GM23338 (cell line): ENCODE measurements around the gene ASTN1. TPM values are rescaled to one million over a fixed set of nuclear protein-coding genes. Genes with fewer than 3 reads are reported as not detected.

Experiments
- ATAC-seq: fragments of 200-7000 bp; cut with Tn5 transposase; 3 replicates; pipeline ENCODE4 v1.9.1; 2020
- DNase-seq: peaks from one replicate; pipeline ENCODE4 v3.0.0-alpha.2; 2015; ENCODE audit warnings: low spot score
- H2AFZ ChIP-seq: fragments of 200-600 bp; sonication (generic); 2 replicates; pipeline ENCODE4 v1.8.0; 2016; ENCODE audit warnings: antibody characterized with exemption, mild to moderate bottlenecking, moderate library complexity
- H3F3A ChIP-seq: fragments of 200-600 bp; sonication (generic); replicated peaks from 2 replicates; pipeline ENCODE4 v1.8.0; 2017; ENCODE audit warnings: antibody characterized with exemption, mixed run types, low read depth
- H3K27ac ChIP-seq: fragments of 200-600 bp; sonication (generic); 2 replicates; pipeline ENCODE4 v1.6.1; 2016; ENCODE audit warnings: low read depth
- H3K27me3 ChIP-seq: fragments of 200-600 bp; sonication (generic); 2 replicates; pipeline ENCODE4 v1.8.0; 2016; ENCODE audit warnings: mild to moderate bottlenecking, mixed run types, moderate library complexity; ENCODE audit not compliant: insufficient read depth
- H3K36me3 ChIP-seq: fragments of 200-600 bp; sonication (generic); 2 replicates; pipeline ENCODE4 v1.8.0; 2016; ENCODE audit warnings: mild to moderate bottlenecking; ENCODE audit not compliant: insufficient read depth
- H3K4me1 ChIP-seq: fragments of 200-600 bp; sonication (generic); 2 replicates; pipeline ENCODE4 v1.8.0; 2016; ENCODE audit warnings: mild to moderate bottlenecking, moderate library complexity; ENCODE audit not compliant: insufficient read depth
- H3K4me2 ChIP-seq: fragments of 200-600 bp; sonication (generic); 2 replicates; pipeline ENCODE4 v1.7.1; 2017; ENCODE audit warnings: mixed run types
- H3K4me3 ChIP-seq: fragments of 200-600 bp; sonication (generic); 2 replicates; pipeline ENCODE4 v1.6.1; 2016; ENCODE audit warnings: mixed run types
- H3K79me2 ChIP-seq: fragments of 200-600 bp; sonication (generic); replicated peaks from 2 replicates; pipeline ENCODE4 v1.8.0; 2017; ENCODE audit warnings: mild to moderate bottlenecking; ENCODE audit not compliant: insufficient read depth
- H3K9me2 ChIP-seq: fragments of 200-600 bp; sonication (generic); 2 replicates; pipeline ENCODE4 v1.8.0; 2017; ENCODE audit not compliant: insufficient read depth
- H4K20me1 ChIP-seq: fragments of 200-600 bp; sonication (generic); replicated peaks from 2 replicates; pipeline ENCODE4 v1.8.0; 2017; ENCODE audit warnings: mild to moderate bottlenecking; ENCODE audit not compliant: insufficient read depth
- H3K27ac Mint-ChIP-seq: 2 replicates; pipeline ENCODE4 v1.8.0; 2020; ENCODE audit warnings: inconsistent platforms, mild to moderate bottlenecking, moderate library complexity, mixed read lengths
- H3K27me3 Mint-ChIP-seq: 3 replicates; pipeline ENCODE4 v1.8.0; 2022; ENCODE audit warnings: low read depth, mild to moderate bottlenecking, moderate library complexity, mixed read lengths, inconsistent platforms; ENCODE audit not compliant: insufficient read depth, poor library complexity
- H3K36me3 Mint-ChIP-seq: 3 replicates; pipeline ENCODE4 v1.8.0; 2021; ENCODE audit warnings: low read depth, mild to moderate bottlenecking, inconsistent platforms, moderate library complexity, mixed read lengths
- H3K4me1 Mint-ChIP-seq: 3 replicates; pipeline ENCODE4 v1.8.0; 2020; ENCODE audit warnings: mild to moderate bottlenecking, inconsistent platforms, mixed read lengths
- H3K4me3 Mint-ChIP-seq: 3 replicates; pipeline ENCODE4 v1.8.0; 2021; ENCODE audit warnings: moderate library complexity, mild to moderate bottlenecking, inconsistent platforms, mixed read lengths
- H3K9me3 Mint-ChIP-seq: 3 replicates; pipeline ENCODE4 v1.8.0; 2020; ENCODE audit warnings: moderate library complexity, mild to moderate bottlenecking, inconsistent platforms, mixed read lengths
- CREB1 ChIP-seq: fragments of 250-450 bp; sonication (Bioruptor Pico); IDR thresholded peaks from 2 replicates; pipeline ENCODE4 v1.5.0; 2020; ENCODE audit warnings: low read depth, mild to moderate bottlenecking, moderate library complexity
- CTCF ChIP-seq, 2 experiments: fragments of 200-600 bp in 1 of 2; sonication (generic) in 1 of 2; conservative IDR thresholded peaks; 2 replicates each; pipeline versions ENCODE4 v1.5.1 to v1.6.1; 2016 to 2017; ENCODE audit warnings: antibody characterized with exemption in 2 of 2, low read depth in 2 of 2, mild to moderate bottlenecking in 2 of 2, moderate library complexity in 1 of 2
- ETS1 ChIP-seq: IDR thresholded peaks from 2 replicates; pipeline ENCODE4 v1.6.1; 2016; ENCODE audit warnings: antibody characterized with exemption
- EZH2 ChIP-seq: fragments of 200-600 bp; sonication (generic); IDR thresholded peaks from one replicate; pipeline ENCODE4 v1.8.0; 2017; ENCODE audit warnings: antibody characterized with exemption, mild to moderate bottlenecking, low read depth; ENCODE audit not compliant: unreplicated experiment
- EZH2phosphoT487 ChIP-seq: fragments of 200-600 bp; sonication (generic); IDR thresholded peaks from one replicate; pipeline ENCODE4 v1.8.1; 2018; ENCODE audit warnings: antibody characterized with exemption; ENCODE audit not compliant: unreplicated experiment
- POLR2AphosphoS5 ChIP-seq: IDR thresholded peaks from 2 replicates; pipeline ENCODE4 v1.6.1; 2016; ENCODE audit warnings: antibody characterized with exemption, low read depth
- REST ChIP-seq: IDR thresholded peaks from one replicate; pipeline ENCODE4 v1.6.1; 2018; ENCODE audit warnings: antibody characterized with exemption; ENCODE audit not compliant: unreplicated experiment
- STAT1 ChIP-seq: IDR thresholded peaks from one replicate; pipeline ENCODE4 v1.6.1; 2016; ENCODE audit warnings: antibody characterized with exemption; ENCODE audit not compliant: unreplicated experiment
- ZNF331 ChIP-seq: fragments of 250-450 bp; sonication (Bioruptor Pico); IDR thresholded peaks from 2 replicates; pipeline ENCODE4 v1.5.0; 2020; ENCODE audit warnings: low read depth, mild to moderate bottlenecking, moderate library complexity
- ZNF462 ChIP-seq: fragments of 250-450 bp; sonication (Bioruptor Pico); IDR thresholded peaks from 2 replicates; pipeline ENCODE4 v1.5.0; 2020; ENCODE audit warnings: mild to moderate bottlenecking, moderate library complexity
- polyA plus RNA-seq: library from polyadenylated mRNA; unstranded; fragments of >200 nt; fragmentation: Nextera tagmentation; extraction: Ambion mirVana; gene quantifications from 2 replicates; pipeline ENCODE4 v1.2.1, GENCODE V29; 2016
- total RNA-seq: library from RNA; depleted of rRNA; stranded (reverse); fragments of >200 nt; shearing (Covaris generic); gene quantifications from 2 replicates; pipeline ENCODE4 v1.2.3, GENCODE V29; 2014

Gene ASTN1
- total and polyA plus RNA-seq, 2 experiments from 2014 or later, result 2.0 to 5.2 TPM

- Histone ChIP-seq H3F3A (no peaks in the 10 kb centered on the region), H3K9me2 (0 out of 2 replicates have a peak, but pooled peaks cover 6% of the 10 kb centered on the region), H3K4me3 (no peak overlapping the region), H3K27ac (no peak overlapping the region), H3K4me1 (no peaks in the 10 kb centered on the region), H3K79me2 (no peaks in the 10 kb centered on the region), H3K27me3 (no peaks in the 10 kb centered on the region), H3K4me2 (no peak overlapping the region), H3K36me3 (no peaks in the 10 kb centered on the region), H2AFZ (no peak overlapping the region), H4K20me1 (no peaks in the 10 kb centered on the region)
- Mint-ChIP-seq H3K36me3 (no peaks in the 10 kb centered on the region), H3K4me3 (no peak overlapping the region), H3K9me3 (no peaks in the 10 kb centered on the region), H3K27me3 (no peaks in the 10 kb centered on the region), H3K4me1 (no peaks in the 10 kb centered on the region), H3K27ac (no peak overlapping the region)
- TF ChIP-seq ZNF331 (CRISPR knock-in tag), result no peak
- no peak for TF ChIP-seq EZH2
- no peak for TF ChIP-seq STAT1
- TF ChIP-seq ETS1, result no peak
- no peak for TF ChIP-seq POLR2AphosphoS5
- no peak for ATAC-seq
- no peak for DNase-seq
Measured at GRCh38 chr1:176885751-176886150, 278.8 kb downstream of the ASTN1 start.

GRCh38 chr1:176885341-176885740, 279.2 kb downstream of the ASTN1 start:
- no peaks in the 10 kb centered on the region for H3K27me3 ChIP-seq
- no peak for ATAC-seq
- H3K27ac Mint-ChIP-seq, result no peak overlapping the region
- H3K4me1 ChIP-seq, result no peaks in the 10 kb centered on the region
- no peak overlapping the region for H2AFZ ChIP-seq
- H3K79me2 ChIP-seq, result no peaks in the 10 kb centered on the region
- H3K4me3 Mint-ChIP-seq, result no peak overlapping the region
- 0 out of 2 replicates have a peak, but pooled peaks cover 6% of the 10 kb centered on the region for H3K9me2 ChIP-seq
- no peaks in the 10 kb centered on the region for H3F3A ChIP-seq
- no peaks in the 10 kb centered on the region for H3K36me3 Mint-ChIP-seq
- no peaks in the 10 kb centered on the region for H3K9me3 Mint-ChIP-seq
- no peak for DNase-seq
- no peaks in the 10 kb centered on the region for H3K4me1 Mint-ChIP-seq
- H3K27ac ChIP-seq, result no peak overlapping the region
- no peak overlapping the region for H3K4me3 ChIP-seq
- no peaks in the 10 kb centered on the region for H3K27me3 Mint-ChIP-seq
- H3K36me3 ChIP-seq, result no peaks in the 10 kb centered on the region
- H4K20me1 ChIP-seq, result no peaks in the 10 kb centered on the region
- H3K4me2 ChIP-seq, result no peak overlapping the region
- TF ChIP-seq STAT1 (no peak), CTCF (conservative IDR thresholded peaks at IDR 0.05; ENCODE audit: low read depth in 2 of 2) (no peak), ZNF462 (no peak), ZNF331 (CRISPR knock-in tag) (no peak), REST (no peak), EZH2phosphoT487 (no peak), CREB1 (CRISPR knock-in tag) (no peak)
